Superior temporal gyrus (tissue), 1 donor: Measurements from ENCODE around the gene DUOXA2.

Source experiments
- DNase-seq: peaks from one replicate; pipeline ENCODE4 v3.0.0-alpha.2; 2016; ENCODE audit errors: extremely low spot score

Gene DUOXA2

DNA sequence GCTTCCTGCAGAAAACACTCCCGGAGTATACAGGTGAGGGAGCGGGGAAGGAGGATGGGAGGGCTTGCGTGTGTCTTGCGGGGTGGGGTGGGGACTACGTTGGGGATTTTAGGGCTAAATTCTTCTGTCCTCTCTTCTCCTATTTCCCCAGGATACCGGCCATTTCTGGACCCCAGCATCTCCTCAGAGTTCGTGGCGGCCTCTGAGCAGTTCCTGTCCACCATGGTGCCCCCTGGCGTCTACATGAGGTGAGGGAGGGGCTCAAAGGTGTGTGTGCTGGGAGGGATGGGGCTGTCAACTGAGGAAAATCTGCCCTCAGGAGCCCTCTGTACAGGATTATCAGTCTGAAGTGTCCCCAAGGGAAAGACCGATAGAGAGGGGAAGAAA, 22.2 kb downstream of the DUOXA2 start:
- no peak for DNase-seq

DNA sequence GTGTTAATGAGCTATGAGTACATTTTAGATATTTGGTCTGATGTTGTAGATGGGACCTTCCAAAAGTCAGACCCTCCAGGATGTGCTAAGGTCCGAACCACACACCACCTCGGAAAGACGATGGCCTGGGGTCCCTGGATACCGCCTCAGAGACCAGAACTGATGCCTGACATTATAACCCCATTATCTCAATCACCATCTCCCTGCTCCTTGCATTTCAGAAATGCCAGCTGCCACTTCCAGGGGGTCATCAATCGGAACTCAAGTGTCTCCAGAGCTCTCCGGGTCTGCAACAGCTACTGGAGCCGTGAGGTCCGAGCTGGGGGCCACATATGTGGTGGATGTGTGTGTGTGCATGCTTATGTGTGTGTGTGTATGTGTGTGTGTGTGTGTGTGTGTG, 23.6 kb downstream of the DUOXA2 start:
- DNase-seq = no peak

GRCh38 chr15:45138814-45139765, 25.0 kb downstream of the DUOXA2 start:
- no peak for DNase-seq

- no peak for DNase-seq
These were observed 25.6 kb downstream of the DUOXA2 start for GRCh38 chr15:45139770-45140169.

GRCh38 chr15:45140557-45141250, 26.6 kb downstream of the DUOXA2 start:
- DNase-seq = no peak

DNA sequence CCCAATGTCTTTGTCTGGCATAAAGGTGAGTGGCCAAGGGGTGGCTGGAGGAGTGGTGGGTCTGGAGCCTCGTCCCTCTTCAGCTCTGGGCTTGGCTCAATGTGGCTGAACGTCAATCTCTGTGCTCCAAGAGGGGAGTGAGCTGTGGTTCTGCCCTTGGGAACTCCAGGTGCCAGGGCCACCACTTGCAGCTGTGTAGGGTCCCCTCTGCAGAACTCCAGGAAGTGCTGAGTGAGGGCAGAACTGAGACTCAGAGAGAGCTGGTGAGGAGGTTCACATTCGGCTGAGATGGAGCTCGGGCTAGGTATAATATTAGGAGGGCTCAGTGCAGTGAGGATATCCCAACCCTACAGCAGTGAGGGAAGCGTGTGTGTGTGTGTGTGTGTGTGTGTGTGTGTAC, 27.3 kb downstream of the DUOXA2 start:
- no peak for DNase-seq

DNA sequence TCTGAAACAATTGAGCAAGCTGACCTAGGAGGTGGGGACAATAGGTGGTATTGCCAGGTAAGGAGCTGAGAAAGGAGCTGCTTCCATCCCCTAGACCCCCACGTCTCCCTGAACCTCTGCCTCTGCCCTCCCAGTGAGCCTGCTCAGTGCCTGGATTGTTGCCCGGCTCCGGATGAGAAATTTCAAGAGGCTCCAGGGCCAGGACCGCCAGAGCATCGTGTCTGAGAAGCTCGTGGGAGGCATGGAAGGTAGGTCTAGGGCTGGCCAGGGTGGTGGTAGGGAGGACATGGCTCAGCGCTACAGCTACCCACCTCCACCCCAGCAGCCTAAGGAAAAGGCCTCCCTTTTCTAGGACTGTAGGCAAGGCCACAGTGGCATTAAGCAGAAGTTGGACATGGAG, 28.9 kb downstream of the DUOXA2 start:
- DNase-seq = no peak

- DNase-seq = no peak
These were observed 29.8 kb downstream of the DUOXA2 start for GRCh38 chr15:45143946-45144345.

GRCh38 chr15:45144775-45145174, 30.6 kb downstream of the DUOXA2 start:
- DNase-seq = no peak

GRCh38 chr15:45146405-45146804, 32.3 kb downstream of the DUOXA2 start:
- no peak for DNase-seq

- no peak for DNase-seq
These were observed 33.5 kb downstream of the DUOXA2 start for GRCh38 chr15:45147606-45148005.

DNA sequence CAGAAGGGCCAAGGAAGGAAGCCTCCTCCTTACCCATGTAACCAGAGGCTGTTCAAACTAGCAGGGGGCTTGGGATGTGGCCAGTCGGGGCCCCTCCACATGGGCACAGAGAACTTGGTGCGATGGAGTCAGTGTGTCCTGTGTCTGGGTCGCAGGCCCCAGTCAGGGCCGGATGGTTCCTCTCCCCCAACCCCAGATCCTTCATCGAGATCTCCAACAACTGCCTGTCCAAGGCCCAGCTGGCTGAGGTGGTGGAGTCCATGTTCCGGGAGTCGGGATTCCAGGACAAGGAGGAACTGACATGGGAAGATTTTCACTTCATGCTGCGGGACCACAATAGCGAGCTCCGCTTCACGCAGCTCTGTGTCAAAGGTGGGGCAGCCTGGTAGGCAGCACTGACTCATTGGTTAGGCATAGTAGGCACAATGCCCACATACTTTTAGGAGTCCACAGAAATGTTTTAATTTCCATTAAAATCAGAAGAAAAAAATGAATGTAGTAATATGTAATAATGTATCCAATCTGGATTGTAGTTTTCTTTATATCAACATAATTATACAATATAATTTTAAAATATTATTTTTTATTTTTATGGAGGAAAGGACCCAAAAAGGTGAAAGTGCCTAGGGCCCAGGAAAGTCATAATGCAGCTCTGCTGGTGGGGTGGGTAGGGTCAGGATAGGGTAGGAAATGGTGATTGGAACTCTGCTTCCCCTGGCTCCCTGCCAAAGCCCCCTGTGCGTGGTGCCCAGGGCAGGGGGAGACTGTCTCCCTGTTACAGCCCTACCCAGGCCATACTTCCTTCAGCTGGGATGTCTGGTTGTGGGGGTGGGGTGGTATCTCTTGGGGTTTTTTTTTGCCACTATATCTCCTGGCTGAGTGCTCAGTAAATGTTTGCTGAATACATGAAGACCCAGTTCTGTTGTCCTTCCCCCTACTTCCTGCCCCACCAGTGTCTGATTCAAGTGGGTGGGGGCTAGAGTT, 34.2 kb downstream of the DUOXA2 start:
- DNase-seq = no peak

DNA sequence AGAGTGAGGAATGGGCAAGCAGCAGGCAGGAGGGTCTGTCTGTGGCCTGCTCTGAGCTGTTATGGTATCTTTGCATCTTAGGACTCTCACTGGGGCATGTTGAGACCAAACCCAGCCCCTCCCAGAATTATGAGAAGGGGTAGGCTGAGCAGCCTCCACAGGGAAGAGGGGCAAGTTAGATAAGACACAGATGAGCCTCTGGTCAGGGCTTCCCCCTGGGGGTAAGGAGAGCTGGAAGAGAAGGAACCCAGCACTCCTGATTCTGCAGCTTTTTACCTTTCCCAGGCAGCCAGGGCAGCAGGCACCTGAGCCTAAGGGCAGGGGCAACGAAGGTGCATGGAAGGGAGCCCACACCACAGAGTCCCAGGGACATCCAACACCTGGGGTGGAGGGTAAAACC, 34.9 kb downstream of the DUOXA2 start:
- DNase-seq = no peak

GRCh38 chr15:45150481-45150880, 36.4 kb downstream of the DUOXA2 start:
- DNase-seq = no peak

GRCh38 chr15:45150997-45151396, 36.9 kb downstream of the DUOXA2 start:
- DNase-seq = no peak

- no peak for DNase-seq
These were observed 38.1 kb downstream of the DUOXA2 start for GRCh38 chr15:45151998-45152828.

DNA sequence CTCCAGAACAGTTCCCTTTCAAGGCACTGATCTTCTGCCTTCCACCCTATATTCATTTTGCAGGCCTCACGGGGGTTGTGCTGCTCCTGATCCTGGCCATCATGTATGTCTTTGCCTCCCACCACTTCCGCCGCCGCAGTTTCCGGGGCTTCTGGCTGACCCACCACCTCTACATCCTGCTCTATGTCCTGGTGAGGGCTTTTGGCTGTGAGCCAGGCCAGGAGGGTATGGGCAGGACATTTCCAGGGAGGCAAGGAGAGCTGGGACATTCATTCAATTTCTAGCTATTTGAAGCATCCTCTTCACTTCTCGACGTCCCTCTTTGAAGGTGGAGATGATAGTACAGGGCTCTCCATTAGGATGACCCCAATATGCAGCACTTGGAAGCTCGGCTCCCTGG, 41.6 kb downstream of the DUOXA2 start:
- no peak for DNase-seq

DNA sequence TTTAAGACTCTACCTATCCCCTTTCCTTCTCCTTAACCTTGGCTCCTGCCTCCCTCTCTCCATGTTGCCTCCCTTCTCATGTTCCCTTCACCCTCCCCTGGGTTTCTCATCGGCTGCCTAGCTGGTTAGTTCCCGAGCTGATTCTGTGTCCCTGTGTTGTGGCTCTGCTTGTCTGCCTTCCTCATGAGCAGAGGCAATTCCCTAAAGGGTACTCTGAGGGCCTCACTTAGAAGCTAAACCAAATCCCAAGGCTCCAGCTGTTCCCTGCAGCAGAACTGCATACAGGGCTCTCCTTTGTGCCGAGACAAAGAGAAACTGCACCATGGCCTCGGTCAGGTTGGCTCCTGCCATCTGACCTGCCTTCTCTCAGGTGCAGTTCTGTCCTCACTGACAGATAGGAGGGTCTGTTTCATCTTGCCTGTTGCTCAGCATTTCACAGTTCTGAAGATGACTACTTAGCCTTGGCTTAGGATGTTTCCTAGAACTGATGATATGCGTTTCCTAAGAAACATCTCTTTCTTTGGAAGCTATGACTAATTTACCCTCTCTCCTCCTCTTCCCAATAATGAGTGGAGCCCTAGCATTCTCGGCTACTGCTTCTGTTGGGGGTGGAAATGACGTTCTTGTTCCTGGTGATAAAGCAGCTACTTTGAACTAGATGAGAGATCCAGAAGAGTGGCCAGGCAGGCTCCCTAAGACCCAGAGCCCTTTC, 42.8 kb downstream of the DUOXA2 start:
- peak; percentile 44 for DNase-seq

DNA sequence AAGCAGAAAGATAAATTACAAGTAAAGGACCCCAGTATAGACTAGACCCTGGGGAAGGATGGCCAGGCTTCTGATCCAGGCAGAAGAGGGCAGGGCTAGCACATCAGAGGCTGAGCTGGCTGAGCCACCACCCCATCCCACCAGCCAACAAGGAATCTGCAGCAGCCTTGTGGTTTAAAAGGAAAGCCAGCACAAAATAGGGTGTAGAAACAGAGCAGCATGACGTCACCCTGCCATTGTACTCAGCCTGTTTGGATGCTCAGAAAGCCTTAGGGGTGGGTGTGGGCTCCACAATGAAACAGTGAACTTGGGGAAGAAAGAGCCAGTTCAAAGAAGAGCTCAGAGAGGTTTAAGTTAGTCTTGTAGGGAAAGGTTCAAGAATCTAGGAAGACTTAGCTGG, 43.8 kb downstream of the DUOXA2 start:
- DNase-seq = peak; percentile 87

DNA sequence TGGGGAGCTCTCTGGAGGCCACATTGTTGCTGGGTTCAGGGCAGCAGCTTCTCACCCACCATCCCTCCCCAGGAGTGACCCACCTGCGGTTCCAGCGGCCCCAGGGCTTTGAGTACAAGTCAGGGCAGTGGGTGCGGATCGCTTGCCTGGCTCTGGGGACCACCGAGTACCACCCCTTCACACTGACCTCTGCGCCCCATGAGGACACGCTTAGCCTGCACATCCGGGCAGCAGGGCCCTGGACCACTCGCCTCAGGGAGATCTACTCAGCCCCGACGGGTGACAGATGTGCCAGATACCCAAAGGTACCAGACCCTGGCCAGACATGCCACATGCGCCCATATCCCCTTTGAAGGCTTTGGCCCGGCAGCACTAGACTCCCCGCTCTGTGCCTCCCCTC, 47.5 kb downstream of the DUOXA2 start:
- no peak for DNase-seq
